HG02870 (cell line): ENCODE results near the gene SCGB3A1.

ENCODE experiments used
- ATAC-seq: cut with Tn5 transposase; IDR thresholded peaks from one replicate; pipeline ENCODE4 v1.9.1; 2021; ENCODE audit warnings: mild to moderate bottlenecking, moderate library complexity; ENCODE audit not compliant: unreplicated experiment

SCGB3A1 gene

DNA sequence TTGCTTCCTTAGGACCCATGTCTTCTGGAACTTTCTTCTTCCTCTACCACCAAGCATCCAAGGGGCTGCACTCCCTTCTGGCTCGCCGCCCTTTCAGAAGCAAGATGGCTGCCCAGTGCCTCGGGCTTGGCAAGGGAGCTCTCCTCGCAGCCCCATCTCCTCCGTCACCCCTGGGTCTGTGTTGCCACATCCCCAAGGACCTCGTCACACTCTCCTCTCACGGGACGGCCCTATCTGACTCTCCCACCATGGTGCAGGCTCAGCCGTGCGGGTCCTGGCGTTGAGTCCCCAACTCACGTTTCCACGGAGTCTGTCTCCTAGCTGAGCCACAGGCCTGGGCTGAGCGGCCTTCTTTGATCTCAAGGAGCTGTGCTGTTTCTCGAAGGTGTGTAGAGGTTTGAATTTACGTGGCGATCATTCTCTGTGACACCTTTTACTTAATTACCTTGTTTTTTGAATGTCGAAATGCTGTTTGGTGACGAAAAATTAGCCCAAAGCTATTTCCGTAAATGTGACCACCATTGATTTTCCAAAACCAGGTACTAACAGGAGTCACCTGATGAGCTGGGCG lies 15.0 kb upstream of the SCGB3A1 start:
- ATAC-seq: no peak

DNA sequence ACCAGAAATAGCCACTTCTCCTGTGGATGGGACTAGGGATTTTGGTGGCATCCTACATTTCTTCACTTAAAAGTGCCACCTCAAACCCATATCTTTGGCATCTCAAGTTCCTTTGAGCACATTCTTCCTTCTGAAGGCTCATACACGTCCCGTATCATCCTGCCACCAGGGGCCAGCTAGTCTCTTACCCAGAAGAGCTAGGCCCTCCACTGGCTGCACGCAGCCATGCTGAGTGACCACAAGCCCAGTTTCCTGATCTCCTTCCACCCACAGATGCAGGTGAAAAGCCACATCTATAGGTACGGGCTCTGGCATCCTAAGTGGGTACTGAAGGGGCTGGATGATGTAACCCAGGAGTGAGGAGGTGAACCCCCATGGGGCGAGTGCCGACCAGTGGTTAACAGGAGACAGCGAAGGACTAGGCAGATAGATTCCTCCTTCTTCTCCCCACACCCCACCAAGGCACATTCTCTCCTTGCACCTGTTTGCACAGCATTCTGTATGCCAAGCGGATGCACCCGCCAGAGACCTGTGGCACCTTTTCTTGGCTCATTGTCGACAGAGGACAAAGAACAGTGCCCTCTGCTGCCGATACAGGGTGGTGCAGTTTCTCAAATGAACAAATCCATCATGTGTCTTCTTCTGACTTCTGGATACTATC lies 14.4 kb upstream of the SCGB3A1 start:
- no peak for ATAC-seq

DNA sequence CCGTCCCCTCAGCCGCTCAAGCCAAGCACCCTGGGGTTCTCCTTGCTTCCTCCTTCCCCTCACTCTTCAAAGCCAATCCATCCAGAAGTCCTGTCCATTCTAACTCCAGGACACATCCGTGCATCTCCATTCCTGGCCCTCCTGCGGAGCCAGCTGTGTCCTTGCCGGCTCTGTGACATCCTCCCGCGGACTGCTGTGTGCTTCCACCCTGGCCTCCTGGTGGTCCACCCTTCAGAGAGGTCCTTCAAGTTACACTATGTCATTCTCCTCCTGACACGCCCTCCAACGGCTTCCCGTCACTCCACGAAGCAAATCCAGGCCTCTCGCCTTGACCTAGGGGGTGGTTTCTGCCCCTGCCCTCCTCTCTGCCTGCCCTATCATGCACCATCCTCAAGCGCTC lies 13.0 kb upstream of the SCGB3A1 start:
- no peak for ATAC-seq

DNA sequence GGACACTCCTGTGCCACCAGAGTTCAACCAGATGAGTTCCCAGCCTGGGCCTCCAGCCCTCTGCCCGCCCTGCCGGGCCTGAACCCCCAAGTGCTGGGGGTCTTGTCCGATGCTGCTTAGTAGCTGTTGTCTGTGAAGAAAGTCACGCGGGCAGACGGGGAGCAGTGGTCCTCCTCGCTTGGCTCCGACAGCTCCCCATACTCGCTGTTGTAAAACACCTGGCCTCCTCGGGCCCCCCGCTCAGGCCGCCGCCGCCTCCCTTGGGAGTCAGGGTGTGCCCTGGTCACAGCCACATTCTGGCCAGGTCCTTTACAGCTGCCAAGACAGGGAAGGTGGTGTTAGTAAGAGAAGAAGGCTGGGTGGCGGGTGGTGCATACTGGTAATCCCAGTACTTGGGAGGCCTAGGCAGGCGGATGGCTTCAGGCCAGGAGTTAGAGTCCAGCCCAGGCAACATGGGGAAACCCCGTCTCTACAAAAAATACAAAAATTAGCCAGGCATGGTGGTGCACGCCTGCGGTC lies 11.8 kb upstream of the SCGB3A1 start:
- no peak for ATAC-seq

DNA sequence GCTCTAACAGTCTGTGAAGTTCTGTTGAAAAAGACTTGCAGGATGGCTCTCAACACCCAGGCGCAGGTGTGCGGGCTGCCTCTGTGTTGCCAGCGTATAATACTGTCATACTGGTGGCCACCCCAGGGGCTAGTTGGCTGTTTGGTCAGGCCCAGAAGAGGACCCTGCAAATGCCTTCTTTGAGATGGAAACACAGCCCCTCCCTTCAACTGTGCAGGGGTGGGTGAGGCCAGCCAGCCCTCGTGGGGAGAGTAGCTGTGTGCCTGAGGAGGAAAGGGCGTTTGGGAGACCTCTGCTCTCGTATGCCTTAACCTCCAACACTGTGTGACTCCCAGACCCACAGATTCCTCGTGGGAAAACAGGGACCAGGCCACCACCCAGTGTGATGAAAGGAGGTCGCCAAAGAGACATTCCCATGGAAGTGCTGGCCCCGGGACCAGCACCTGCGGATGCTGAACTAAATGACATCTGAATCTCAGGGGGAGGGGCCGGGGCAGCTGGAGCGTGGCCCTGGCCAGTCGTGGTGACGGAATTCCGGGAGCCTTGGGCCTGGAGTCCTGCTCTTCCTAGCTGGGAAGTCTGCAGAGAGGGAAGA lies 11.3 kb upstream of the SCGB3A1 start:
- ATAC-seq: no peak

DNA sequence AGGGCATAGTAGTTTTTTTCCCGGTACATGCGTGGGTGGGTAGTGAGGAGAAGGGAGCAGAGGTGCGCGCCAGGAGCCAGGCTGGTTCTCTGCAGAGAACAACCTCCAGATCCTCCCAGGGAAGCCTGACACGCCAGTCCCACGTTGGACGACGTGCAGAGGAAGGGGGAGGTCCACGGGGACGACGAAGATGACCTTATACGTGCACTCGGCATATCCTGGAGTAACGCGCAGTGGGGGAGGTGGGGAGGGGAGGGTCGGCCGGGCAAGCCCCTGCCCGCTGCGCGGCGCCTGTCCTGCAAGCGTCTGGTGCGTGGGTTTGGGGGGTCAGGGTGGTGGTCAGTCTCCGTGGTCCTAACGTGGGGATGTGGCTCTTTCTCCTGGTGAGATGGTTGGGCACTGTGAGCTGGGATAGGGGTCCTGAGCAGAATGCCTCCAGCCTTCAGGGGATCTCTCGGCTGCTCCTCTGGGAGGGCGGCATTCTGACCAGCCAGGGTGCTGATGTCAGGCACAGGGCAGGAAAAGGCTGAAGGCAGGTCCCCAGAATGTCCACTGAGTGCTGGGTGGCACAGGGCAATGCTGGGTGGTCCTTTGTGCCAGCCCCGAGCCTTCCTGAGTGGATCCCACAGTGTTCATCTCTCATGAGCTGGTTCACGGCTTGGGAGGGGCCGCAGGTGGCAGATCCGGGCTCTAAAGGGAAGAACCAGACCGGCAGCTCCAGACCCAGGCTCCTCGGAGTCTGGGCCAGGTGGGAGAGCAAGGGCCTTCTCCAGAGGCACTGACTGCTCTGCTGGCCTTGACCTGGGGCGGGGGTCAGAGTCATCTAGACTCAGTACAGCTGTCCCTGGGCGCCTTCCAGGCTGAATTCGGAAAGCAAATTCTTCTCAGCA lies 10.5 kb upstream of the SCGB3A1 start:
- ATAC-seq: no peak

DNA sequence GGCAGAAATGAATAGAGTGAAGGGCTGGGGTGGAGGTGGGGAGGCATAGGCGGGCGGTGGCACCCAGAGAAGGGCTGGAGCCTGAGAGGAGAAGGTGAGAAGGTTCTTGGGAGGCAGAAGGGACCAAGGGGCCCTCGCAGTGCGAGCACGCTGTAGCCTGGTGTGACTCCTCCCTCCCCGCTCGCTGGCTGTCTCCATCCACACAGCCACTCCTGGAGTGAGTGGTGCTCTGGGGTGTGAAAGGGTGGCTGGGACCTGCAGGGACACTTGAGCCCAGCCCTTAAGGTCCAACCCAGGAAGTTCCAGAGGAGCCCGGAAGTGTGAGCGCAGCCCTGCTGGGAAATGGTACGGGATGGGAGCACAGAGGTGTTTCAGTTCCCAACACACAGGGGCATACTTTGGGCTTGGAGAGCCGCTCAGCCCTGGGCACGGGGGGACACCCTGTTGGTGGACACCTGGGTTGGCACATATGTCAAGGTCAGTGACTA lies 9.3 kb upstream of the SCGB3A1 start:
- no peak for ATAC-seq

DNA sequence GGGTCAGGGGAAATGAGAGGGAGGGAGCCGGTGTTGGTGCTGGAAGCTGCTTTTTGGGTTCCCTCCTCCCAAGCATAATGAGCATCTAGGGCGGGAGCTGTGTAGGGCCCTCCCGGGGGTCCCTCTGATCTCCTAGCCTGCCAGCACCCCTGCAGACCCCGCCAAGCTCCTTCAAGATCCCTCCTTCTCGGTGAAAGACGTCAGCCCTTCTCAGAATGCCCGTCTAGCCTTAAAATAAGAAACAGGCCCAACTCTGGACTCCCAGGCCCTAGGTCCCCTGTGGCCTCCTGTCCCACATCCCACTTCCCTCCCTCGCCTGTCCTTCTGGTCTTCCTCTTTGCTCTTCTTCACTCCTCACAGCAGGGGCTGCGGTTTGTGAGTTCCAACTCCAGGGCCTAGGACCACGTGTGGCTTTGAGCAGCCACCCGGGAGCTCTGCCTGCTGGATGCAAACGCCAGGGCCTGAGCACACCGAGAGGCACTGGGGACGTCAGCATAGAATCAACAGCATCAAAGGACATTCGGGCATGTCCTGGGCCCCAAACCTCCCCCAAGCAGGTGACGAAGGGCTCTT lies 8.8 kb upstream of the SCGB3A1 start:
- no peak for ATAC-seq

DNA sequence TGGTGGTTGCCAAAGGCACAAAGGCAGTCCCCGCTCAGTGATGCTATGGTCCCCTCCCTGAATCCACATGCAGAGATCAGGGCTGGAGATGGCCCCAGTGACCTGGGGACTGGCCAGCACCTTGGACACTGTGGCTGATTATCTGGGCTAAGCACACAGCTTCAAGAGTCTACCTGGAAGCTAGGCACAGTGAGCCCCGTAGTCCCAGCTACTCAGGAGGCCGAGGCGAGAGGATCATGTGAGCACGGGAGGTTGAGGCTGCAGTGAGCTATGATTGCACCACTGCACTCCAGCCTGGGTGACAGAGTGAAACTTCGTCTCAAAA lies 8.3 kb upstream of the SCGB3A1 start:
- ATAC-seq: no peak

DNA sequence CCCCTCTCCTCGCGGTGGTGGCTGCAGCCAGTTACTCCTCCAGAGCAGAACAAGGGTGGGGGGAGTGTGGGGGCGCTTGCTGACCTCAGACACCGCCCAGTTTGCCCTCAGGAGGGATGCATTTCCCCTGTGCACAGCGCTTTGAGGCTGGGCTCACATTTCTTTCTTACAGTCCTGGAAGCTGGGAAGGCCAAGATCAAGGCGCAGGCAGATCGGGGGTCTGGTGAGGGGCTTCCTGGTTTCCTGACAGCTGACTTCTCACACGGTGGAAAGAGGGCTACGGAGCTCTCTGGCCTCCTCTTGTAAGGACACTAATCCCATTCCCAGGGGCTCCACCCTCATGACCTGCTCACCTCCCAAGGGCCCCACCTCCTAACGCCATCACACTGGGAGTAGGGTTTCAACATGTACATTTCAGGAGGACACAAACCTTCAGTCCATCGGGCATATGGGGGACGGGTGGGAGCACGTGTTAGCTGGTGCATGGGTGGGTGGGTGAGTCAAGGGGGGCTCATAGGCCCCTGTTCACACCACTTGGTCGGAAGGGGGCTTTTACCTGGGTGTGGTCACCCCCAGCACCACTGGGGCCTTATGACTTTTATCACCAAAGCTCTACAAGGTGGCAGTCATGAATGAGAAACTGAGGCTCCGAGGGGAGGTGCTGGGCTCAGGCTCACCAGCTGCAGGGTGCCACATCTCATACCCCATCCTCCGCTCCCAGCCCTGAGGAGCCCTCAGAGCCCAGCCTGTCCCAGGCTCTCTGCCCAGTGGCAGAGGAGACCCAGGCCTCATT lies 7.7 kb upstream of the SCGB3A1 start:
- ATAC-seq: no peak

DNA sequence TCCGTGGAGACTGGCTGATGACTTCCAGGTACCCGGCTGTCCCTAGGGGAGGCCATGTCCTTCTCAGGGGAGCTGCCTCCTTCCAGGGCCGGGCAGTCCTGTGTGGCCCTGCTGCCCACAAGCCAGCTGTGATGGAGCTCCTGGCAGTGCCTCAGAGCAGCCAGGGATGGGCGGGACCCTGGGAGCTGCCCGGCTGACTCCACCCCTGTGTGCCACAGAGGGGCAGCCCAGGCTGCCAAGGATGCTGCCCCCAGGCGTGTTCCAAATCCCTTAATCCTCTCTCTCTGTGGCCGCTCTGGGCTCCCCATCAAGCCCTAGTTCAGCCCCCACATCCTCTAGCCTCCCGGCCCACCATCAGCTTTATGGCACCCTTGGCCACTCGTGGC lies 7.0 kb upstream of the SCGB3A1 start:
- ATAC-seq: no peak

DNA sequence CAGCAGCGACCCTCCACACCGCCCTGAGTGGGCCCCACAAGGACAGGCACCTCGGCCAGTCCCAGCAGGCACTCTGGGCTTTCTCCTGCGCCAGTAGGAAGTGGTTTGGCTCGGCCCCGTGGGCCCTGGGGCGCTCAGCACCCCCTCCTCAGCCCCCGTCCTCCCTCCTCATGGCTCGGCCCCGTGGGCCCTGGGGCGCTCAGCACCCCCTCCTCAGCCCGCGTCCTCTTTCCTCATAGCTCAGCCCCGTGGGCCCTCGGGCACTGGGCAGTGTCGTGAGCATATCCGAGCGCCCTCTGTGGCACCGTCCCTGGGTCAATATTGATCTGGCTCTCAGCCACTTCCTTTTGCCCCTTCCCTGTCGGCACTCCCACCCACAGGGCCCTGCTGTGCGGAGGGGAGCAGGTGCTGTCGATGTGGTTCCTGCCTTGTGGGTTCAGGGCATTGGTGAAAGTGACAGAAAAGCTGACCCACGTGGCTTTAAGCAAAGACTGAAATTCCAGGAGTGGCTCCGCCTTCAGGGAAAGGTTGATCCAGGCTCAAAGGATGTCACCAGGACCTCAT lies 5.5 kb upstream of the SCGB3A1 start:
- no peak for ATAC-seq

DNA sequence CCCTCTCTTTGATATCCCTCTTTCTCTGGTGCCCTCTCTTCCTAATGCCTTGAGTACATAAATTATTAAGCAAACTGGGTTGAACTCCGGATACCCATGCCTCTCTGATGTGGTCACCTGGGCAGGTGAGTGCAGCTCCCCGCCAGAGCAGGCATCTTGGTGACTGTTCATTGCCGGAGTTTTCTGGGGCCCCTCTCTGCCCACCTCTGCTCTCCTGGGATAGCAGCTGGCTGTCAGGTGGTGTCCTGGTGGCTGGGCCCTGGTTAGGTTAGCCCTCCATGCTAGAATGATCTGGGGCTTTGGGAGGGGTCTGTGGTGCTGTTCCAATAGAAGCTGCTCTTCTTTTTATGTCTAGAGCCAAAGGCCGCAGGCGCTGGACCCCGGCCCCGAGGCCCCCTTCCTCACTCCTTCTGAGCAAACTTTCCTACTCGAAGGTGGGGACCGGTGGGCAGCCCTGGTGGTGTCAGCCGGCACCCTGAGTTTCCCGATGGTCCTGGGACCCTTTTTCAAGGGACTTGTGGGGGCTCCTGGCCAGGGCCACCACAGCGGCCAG lies 4.9 kb upstream of the SCGB3A1 start:
- no peak for ATAC-seq

DNA sequence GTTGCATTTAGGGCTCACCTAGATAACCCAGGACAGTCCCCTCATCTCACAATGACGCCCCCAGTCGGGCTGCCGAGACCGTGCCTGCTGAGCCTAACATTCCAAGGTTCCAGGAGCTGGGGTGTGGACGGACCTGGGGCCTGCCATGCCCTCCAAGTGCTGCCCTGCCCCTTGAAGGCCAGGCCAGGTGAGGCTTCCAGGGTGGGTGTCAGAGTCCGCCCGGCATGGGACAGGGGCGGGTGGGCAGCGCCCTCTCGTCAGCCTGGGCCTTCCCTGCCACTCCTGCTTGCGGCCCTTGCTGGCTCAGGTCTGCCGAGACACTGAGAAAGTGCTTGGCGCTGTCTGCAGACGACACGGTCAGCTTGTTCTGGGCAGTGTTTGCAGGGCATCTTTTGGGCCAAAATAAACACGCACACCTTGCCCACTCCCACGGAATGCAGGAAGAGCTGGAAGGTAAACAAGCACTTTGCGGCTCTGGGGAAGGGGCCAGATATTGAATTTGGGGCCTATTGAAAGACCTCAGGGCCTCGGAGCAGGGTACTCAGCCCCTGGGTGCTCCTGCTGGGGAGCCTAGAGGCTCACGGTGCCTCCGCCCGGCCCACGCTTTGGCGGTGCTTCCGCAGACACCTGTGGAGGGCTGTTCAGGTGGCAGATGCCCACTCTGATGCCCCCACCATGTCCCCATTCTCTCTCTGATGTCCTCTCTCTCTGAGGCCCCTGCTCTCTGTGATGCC lies 4.2 kb upstream of the SCGB3A1 start:
- ATAC-seq: no peak

DNA sequence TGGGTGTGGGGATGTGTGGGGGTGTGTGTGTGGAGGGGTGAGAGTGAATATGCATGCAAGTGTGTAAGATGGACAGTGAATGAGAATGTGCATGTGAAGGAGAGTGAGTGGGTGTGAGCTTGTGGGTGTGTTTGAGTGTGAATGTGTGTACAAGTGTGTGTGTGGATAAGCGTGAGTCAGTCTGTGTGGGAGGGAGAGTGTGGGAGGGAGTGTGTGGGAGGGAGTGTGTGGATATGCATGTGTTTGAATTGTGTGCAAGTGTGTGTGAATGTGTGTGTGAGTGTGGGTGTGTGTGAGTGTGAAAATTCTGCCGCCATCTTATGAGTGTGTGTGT lies 3.7 kb upstream of the SCGB3A1 start:
- no peak for ATAC-seq

DNA sequence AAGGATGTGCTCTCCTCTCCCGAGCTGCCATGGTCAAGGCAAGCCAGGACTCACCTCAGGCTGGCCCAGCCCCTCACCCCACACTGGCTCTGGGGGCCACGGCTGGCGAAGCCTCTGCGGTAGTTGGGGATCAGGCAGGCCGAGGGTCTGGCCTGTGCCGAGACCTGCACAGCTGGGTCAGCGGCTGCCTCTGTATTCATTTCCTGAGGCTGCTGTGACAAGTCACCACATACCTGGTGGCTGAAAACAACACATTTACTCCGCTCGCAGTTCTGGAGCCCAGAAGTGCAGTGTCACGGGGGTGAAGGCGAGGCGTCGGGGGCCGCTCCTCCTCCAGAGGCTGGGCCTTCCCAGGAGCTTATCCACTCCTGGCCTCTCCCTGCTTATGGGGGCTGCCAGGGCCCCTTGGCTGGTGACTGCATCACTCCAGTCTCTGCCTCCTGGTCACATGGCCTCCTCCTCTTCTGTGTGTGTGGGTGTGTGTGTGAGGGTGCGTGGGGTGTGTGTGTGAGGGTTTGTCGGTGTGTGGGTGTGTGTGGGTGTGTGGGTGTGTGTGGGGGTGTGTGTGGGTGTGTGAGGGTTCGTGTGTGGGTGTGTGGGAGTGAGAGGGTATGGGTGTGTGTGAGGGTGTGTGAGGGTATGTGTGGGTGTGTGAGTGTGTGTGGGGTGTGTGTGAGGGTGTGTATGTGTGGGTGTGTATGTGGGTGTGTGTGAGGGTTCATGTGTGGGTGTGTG lies 3.2 kb upstream of the SCGB3A1 start:
- ATAC-seq: no peak

DNA sequence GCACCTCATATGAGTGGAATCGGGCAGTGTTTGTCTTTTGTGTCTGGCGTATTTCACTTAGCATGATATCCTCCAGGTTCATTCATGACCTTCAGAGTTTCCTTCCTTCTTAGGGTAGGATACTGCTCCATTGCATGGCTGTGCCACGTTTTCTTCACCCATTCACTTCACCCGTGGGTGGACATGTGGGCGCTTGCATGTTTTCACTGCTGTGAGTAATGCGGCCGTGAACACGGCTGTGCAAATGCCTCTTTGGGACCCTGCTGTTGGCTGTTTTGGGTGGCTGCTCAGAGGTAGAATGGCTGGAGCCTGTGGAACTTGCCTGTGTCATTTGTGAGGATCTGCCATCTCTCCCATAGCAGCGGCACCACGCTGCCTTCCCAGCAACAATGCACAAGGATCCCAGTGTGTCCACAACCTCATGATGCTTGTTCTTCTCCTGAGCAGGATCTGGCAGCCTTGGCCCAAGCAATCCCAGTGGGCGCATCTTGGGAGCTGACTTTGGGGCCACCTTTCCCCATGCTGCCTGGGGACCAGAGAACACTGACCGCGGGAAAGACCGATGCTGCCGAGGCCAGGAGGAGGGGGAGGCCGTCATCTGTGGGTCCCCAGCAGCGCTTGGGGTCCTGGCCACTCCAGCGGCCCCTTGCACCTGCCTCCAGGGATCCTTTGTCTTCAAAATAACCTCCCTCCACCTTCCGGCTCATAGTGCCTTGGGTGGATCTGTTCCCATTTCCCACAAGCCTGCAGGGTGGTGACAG lies 2.3 kb upstream of the SCGB3A1 start:
- no peak for ATAC-seq

DNA sequence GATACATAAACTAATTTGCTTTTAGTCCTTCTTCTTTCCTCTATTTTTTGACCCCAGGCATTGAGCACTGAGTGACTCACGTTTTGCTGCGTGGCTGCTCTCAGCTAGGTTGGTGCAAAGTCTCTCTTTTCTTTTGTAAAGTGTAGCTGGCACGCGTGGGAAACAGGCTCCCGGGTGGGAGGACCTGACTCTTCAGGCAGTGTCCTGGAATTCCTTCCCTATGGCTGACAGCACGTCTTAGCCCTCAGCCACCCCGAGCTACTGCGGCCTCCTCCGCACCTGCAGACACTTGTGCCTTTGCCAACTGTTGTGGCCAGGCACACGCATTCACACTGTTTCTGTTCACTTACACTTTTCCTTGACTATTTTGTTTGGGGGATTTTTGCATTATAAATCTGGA lies 877 bp upstream of the SCGB3A1 start:
- no peak for ATAC-seq
